Smooth muscle cell (in vitro differentiated cells): Measurements from ENCODE around the gene CRLF3. TPM values are rescaled to one million over a fixed set of nuclear protein-coding genes. Genes with fewer than 3 reads are reported as not detected.

Experiments used
- DNase-seq: peaks from one replicate; lab custom pipeline; 2025; ENCODE audit not compliant: unreplicated experiment; lab: John Stamatoyannopoulos, UW
- H2AFZ ChIP-seq: fragments of 200-600 bp; sonication (generic); 2 replicates; pipeline ENCODE4 v1.6.0; 2016; ENCODE audit warnings: antibody characterized with exemption, low read depth, mild to moderate bottlenecking
- H3F3A ChIP-seq: fragments of 200-600 bp; sonication (generic); 2 replicates; pipeline ENCODE4 v1.6.0; 2017; ENCODE audit warnings: antibody characterized with exemption, low read depth
- H3K27ac ChIP-seq: fragments of 200-600 bp; sonication (generic); 2 replicates; pipeline ENCODE4 v1.5.1; 2016; ENCODE audit warnings: low read depth, mild to moderate bottlenecking
- H3K27me3 ChIP-seq: fragments of 200-600 bp; sonication (generic); 2 replicates; pipeline ENCODE4 v1.6.1; 2016; ENCODE audit warnings: low read depth, mild to moderate bottlenecking
- H3K36me3 ChIP-seq: fragments of 200-600 bp; sonication (generic); 2 replicates; pipeline ENCODE4 v1.5.1; 2016; ENCODE audit warnings: low read depth
- H3K4me1 ChIP-seq: fragments of 200-600 bp; sonication (generic); 2 replicates; pipeline ENCODE4 v1.5.1; 2016; ENCODE audit warnings: low read depth
- H3K4me2 ChIP-seq: fragments of 200-600 bp; sonication (generic); 2 replicates; pipeline ENCODE4 v1.6.0; 2016; ENCODE audit warnings: mild to moderate bottlenecking
- H3K4me3 ChIP-seq: fragments of 200-600 bp; sonication (generic); 2 replicates; pipeline ENCODE4 v1.5.1; 2016; ENCODE audit warnings: mild to moderate bottlenecking
- H3K79me2 ChIP-seq: fragments of 200-600 bp; sonication (generic); 2 replicates; pipeline ENCODE4 v1.6.0; 2016; ENCODE audit warnings: low read depth, mild to moderate bottlenecking
- H3K9ac ChIP-seq: fragments of 200-600 bp; sonication (generic); 2 replicates; pipeline ENCODE4 v1.6.0; 2016; ENCODE audit warnings: low read depth
- H3K9me3 ChIP-seq: fragments of 200-600 bp; sonication (generic); replicated peaks from 2 replicates; pipeline ENCODE4 v1.5.1; 2016; ENCODE audit warnings: low read depth
- H4K20me1 ChIP-seq: fragments of 200-600 bp; sonication (generic); 2 replicates; pipeline ENCODE4 v1.6.0; 2016; ENCODE audit warnings: low read depth
- WGBS: methylation state at CpG from one replicate; pipeline ENCODE4 v1.1.7; 2016; ENCODE audit warnings: low lambda C conversion rate; 5-methylcytosine and 5-hydroxymethylcytosine counted together
- polyA plus RNA-seq: library from polyadenylated mRNA; unstranded; fragments of >200 nt; fragmentation: Nextera tagmentation; extraction: Ambion mirVana; gene quantifications from 2 replicates; pipeline ENCODE4 v1.2.1, GENCODE V29; 2016
- total RNA-seq: library from RNA; depleted of rRNA; stranded (reverse); fragments of >200 nt; gene quantifications from 2 replicates; pipeline ENCODE4 v1.2.3, GENCODE V29; 2014
- TF ChIP-seq, protein P1 (sequence below): fragments of 200-600 bp; sonication (generic); IDR thresholded peaks from 2 replicates; pipeline ENCODE4 v1.5.1; 2017; ENCODE audit warnings: borderline replicate concordance, mild to moderate bottlenecking, antibody characterized with exemption; ENCODE audit not compliant: insufficient read depth, poor library complexity, severe bottlenecking

CRLF3 gene
- total and polyA plus RNA-seq, 2 experiments from 2014 or later, result 5.8 to 8.1 TPM

GRCh38 chr17:30809867-30810266, 14.6 kb downstream of the CRLF3 start:
- Histone ChIP-seq H3K36me3 (no peaks in the 10 kb centered on the region), H3F3A (no peaks in the 10 kb centered on the region), H3K27me3 (no peaks in the 10 kb centered on the region), H4K20me1 (peaks cover 38% of the 10 kb centered on the region), H3K4me1 (no peaks in the 10 kb centered on the region), H3K9me3 (no peaks in the 10 kb centered on the region), H2AFZ (no peak overlapping the region), H3K9ac (no peak overlapping the region), H3K79me2 (peaks cover 33% of the 10 kb centered on the region), H3K4me3 (no peak overlapping the region), H3K27ac (no peak overlapping the region), H3K4me2 (no peak overlapping the region)
- no peak for DNase-seq
- 100% methylated on average over 6 of the region's 6 CpGs for WGBS
- TF ChIP-seq, protein P1, sequence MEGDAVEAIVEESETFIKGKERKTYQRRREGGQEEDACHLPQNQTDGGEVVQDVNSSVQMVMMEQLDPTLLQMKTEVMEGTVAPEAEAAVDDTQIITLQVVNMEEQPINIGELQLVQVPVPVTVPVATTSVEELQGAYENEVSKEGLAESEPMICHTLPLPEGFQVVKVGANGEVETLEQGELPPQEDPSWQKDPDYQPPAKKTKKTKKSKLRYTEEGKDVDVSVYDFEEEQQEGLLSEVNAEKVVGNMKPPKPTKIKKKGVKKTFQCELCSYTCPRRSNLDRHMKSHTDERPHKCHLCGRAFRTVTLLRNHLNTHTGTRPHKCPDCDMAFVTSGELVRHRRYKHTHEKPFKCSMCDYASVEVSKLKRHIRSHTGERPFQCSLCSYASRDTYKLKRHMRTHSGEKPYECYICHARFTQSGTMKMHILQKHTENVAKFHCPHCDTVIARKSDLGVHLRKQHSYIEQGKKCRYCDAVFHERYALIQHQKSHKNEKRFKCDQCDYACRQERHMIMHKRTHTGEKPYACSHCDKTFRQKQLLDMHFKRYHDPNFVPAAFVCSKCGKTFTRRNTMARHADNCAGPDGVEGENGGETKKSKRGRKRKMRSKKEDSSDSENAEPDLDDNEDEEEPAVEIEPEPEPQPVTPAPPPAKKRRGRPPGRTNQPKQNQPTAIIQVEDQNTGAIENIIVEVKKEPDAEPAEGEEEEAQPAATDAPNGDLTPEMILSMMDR, result no peak

DNA sequence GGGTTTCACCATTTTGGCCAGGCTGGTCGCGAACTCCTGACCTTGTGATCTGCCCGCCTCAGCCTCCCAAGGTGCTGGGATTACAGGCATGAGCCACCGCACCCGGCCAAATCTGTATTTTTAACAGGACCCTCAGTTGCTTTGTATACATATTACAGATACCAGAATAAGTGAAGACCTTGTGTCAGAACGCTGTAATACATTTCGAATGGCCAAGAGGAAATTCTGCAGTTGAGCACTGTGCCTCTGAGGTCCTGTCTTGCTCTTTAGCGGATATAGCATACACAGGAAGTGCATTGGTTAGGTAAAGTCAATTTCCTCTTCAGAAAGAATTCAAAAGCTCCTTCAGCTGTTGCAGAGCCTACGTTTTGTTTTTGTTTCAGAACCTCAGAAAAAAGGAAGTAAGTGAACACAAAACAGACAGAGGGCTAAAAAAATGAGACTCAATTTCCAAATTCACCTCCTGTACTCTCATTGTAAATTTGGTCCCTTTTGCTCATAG, 15.7 kb downstream of the CRLF3 start:
- Histone ChIP-seq H3K4me3 (no peak overlapping the region), H3K36me3 (no peaks in the 10 kb centered on the region), H3K4me1 (no peaks in the 10 kb centered on the region), H3K27ac (no peak overlapping the region), H3K27me3 (no peaks in the 10 kb centered on the region), H3K9ac (no peak overlapping the region), H3K9me3 (no peaks in the 10 kb centered on the region), H2AFZ (no peak overlapping the region), H3K4me2 (no peak overlapping the region), H3K79me2 (peaks cover 30% of the 10 kb centered on the region), H3F3A (no peaks in the 10 kb centered on the region), H4K20me1 (peaks cover 38% of the 10 kb centered on the region)
- TF ChIP-seq, protein P1, result no peak
- no peak for DNase-seq
- WGBS, result 90% methylated on average over 9 of the region's 9 CpGs

DNA sequence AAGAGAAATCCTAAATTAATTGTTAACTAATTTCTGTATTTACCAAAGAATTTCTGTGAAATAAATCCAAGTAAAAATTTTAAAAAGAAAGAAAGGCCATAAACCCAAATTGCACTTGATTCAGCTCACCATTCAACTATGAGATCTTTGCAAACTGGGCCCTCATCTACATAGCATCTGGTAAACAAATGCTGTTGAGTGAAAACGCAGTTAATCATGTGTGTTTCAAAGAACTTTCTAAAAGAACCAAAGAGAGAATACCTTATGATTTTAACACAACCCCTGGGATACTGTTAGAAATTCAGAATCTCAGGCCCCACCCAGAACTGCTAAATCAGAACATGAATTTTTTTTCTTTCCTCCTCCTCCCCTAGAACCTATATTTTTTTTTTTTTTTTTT, 16.6 kb downstream of the CRLF3 start:
- peaks cover 37% of the 10 kb centered on the region for H4K20me1 ChIP-seq
- no peaks in the 10 kb centered on the region for H3K9me3 ChIP-seq
- H3K27me3 ChIP-seq, result no peaks in the 10 kb centered on the region
- H3K4me1 ChIP-seq, result no peaks in the 10 kb centered on the region
- TF ChIP-seq, protein P1, result no peak
- H3K27ac ChIP-seq, result no peak overlapping the region
- 90% methylated on average over 1 of the region's 1 CpG for WGBS
- H3K79me2 ChIP-seq, result peaks cover 22% of the 10 kb centered on the region
- H3K4me3 ChIP-seq, result no peak overlapping the region
- H3K36me3 ChIP-seq, result peaks cover 6% of the 10 kb centered on the region
- DNase-seq, result no peak
- no peak overlapping the region for H2AFZ ChIP-seq
- H3K9ac ChIP-seq, result no peak overlapping the region
- H3K4me2 ChIP-seq, result no peak overlapping the region
- H3F3A ChIP-seq, result no peaks in the 10 kb centered on the region

GRCh38 chr17:30805944-30806456, 18.5 kb downstream of the CRLF3 start:
- Histone ChIP-seq H3K27ac (no peak overlapping the region), H3K4me3 (no peak overlapping the region), H4K20me1 (peaks cover 29% of the 10 kb centered on the region), H3K4me1 (no peaks in the 10 kb centered on the region), H3K36me3 (peaks cover 6% of the 10 kb centered on the region), H2AFZ (no peak overlapping the region), H3K27me3 (no peaks in the 10 kb centered on the region), H3K9ac (no peak overlapping the region), H3K4me2 (no peak overlapping the region), H3K9me3 (no peaks in the 10 kb centered on the region), H3K79me2 (peaks cover 18% of the 10 kb centered on the region), H3F3A (no peaks in the 10 kb centered on the region)
- TF ChIP-seq, protein P1, result no peak
- WGBS, result 95% methylated on average over 2 of the region's 2 CpGs
- DNase-seq, result no peak
